ENCODE measurements around the gene KBTBD12.
A peak's percentile ranks its signal among the peaks of the same experiment; 100 is the strongest.

KBTBD12 gene

GRCh38 chr3:127953091-127954035 is 38.3 kb downstream of the KBTBD12 start:
- DNase-seq (ENCODE audit: low read depth in 2 of 2): no peak

- DNase-seq (ENCODE audit: low read depth in 2 of 2): no peak
Measured at GRCh38 chr3:127954640-127955039, 39.6 kb downstream of the KBTBD12 start.

- no peak for DNase-seq (ENCODE audit: low read depth in 2 of 2)
Measured at GRCh38 chr3:127955728-127956127, 40.7 kb downstream of the KBTBD12 start.

- no peak for DNase-seq (ENCODE audit: low read depth in 2 of 2)
Measured at GRCh38 chr3:127959041-127959440, 44.0 kb downstream of the KBTBD12 start.

- no peak for DNase-seq (ENCODE audit: low read depth in 2 of 2)
Measured at GRCh38 chr3:127959873-127960272, 44.8 kb downstream of the KBTBD12 start.

- DNase-seq (ENCODE audit: low read depth in 2 of 2): no peak
Measured at GRCh38 chr3:127960421-127960965, 45.5 kb downstream of the KBTBD12 start.

GRCh38 chr3:127961124-127961523 is 46.1 kb downstream of the KBTBD12 start:
- no peak for DNase-seq (ENCODE audit: low read depth in 2 of 2)

GRCh38 chr3:127961963-127962362 is 46.9 kb downstream of the KBTBD12 start:
- no peak for DNase-seq (ENCODE audit: low read depth in 2 of 2)

GRCh38 chr3:127962937-127963336 is 47.9 kb downstream of the KBTBD12 start:
- DNase-seq (ENCODE audit: low read depth in 2 of 2): no peak

- DNase-seq (ENCODE audit: low read depth in 2 of 2): no peak
Measured at GRCh38 chr3:127964053-127964452, 49.0 kb downstream of the KBTBD12 start.

GRCh38 chr3:127964816-127965215 is 49.8 kb downstream of the KBTBD12 start:
- no peak for DNase-seq (ENCODE audit: low read depth in 2 of 2)

- no peak for DNase-seq (ENCODE audit: low read depth in 2 of 2)
Measured at GRCh38 chr3:127967316-127967715, 52.3 kb downstream of the KBTBD12 start.

- DNase-seq (ENCODE audit: low read depth in 2 of 2): peak in 1 of 2 donors; percentile 6
Measured at GRCh38 chr3:127970966-127971592, 56.0 kb downstream of the KBTBD12 start.

GRCh38 chr3:127974226-127974625 is 59.2 kb downstream of the KBTBD12 start:
- DNase-seq (ENCODE audit: low read depth in 2 of 2): no peak

GRCh38 chr3:127975153-127976029 is 60.4 kb downstream of the KBTBD12 start:
- DNase-seq (ENCODE audit: low read depth in 2 of 2): no peak

GRCh38 chr3:127978636-127979035 is 63.6 kb downstream of the KBTBD12 start:
- DNase-seq (ENCODE audit: low read depth in 2 of 2): no peak

- no peak for DNase-seq (ENCODE audit: low read depth in 2 of 2)
Measured at GRCh38 chr3:127979473-127979872, 64.4 kb downstream of the KBTBD12 start.

GRCh38 chr3:127981097-127981496 is 66.1 kb downstream of the KBTBD12 start:
- DNase-seq (ENCODE audit: low read depth in 2 of 2): no peak

- no peak for DNase-seq (ENCODE audit: low read depth in 2 of 2)
Measured at GRCh38 chr3:127982155-127982554, 67.1 kb downstream of the KBTBD12 start.

- no peak for DNase-seq (ENCODE audit: low read depth in 2 of 2)
Measured at GRCh38 chr3:127984241-127984975, 69.4 kb downstream of the KBTBD12 start.

- DNase-seq (ENCODE audit: low read depth in 2 of 2): no peak
Measured at GRCh38 chr3:127985216-127985615, 70.2 kb downstream of the KBTBD12 start.

Data from stimulated activated CD4-positive, alpha-beta T cell treated with anti-CD3 and anti-CD28 coated beads, Interleukin-1b, Interleukin-23, amount 100 ng/mL, for 4 hours (primary cell).